HG02970 (cell line): ENCODE measurements around the gene MID1.

Experiments used
- ATAC-seq: cut with Tn5 transposase; IDR thresholded peaks from one replicate; pipeline ENCODE4 v1.9.1; 2021; ENCODE audit warnings: mild to moderate bottlenecking, moderate library complexity, moderate number of reproducible peaks; ENCODE audit not compliant: unreplicated experiment, low FRiP score

Gene MID1

GRCh38 chrX:10534611-10535010 is 85.8 kb downstream of the MID1 start:
- ATAC-seq, result no peak

- no peak for ATAC-seq
These were observed 86.6 kb downstream of the MID1 start for GRCh38 chrX:10533696-10534365.

GRCh38 chrX:10531927-10532326 is 88.5 kb downstream of the MID1 start:
- ATAC-seq, result no peak

GRCh38 chrX:10529344-10529743 is 91.0 kb downstream of the MID1 start:
- ATAC-seq, result no peak

- ATAC-seq, result no peak
These were observed 93.9 kb downstream of the MID1 start for GRCh38 chrX:10526451-10526850.

GRCh38 chrX:10525381-10526120 is 94.8 kb downstream of the MID1 start:
- no peak for ATAC-seq

- no peak for ATAC-seq
These were observed 95.8 kb downstream of the MID1 start for GRCh38 chrX:10524578-10524977.

GRCh38 chrX:10519761-10520160 is 100.6 kb downstream of the MID1 start:
- no peak for ATAC-seq

- ATAC-seq, result no peak
These were observed 101.1 kb downstream of the MID1 start for GRCh38 chrX:10519278-10519677.

- no peak for ATAC-seq
These were observed 102.3 kb downstream of the MID1 start for GRCh38 chrX:10518073-10518472.

- no peak for ATAC-seq
These were observed 103.5 kb downstream of the MID1 start for GRCh38 chrX:10516781-10517322.

- ATAC-seq, result no peak
These were observed 105.5 kb downstream of the MID1 start for GRCh38 chrX:10514891-10515290.

GRCh38 chrX:10513974-10514373 is 106.4 kb downstream of the MID1 start:
- ATAC-seq, result no peak

- no peak for ATAC-seq
These were observed 107.6 kb downstream of the MID1 start for GRCh38 chrX:10512741-10513140.

- ATAC-seq, result no peak
These were observed 108.1 kb downstream of the MID1 start for GRCh38 chrX:10512258-10512657.

- no peak for ATAC-seq
These were observed 111.0 kb downstream of the MID1 start for GRCh38 chrX:10509397-10509796.

GRCh38 chrX:10508891-10509290 is 111.5 kb downstream of the MID1 start:
- no peak for ATAC-seq

GRCh38 chrX:10507876-10508275 is 112.5 kb downstream of the MID1 start:
- no peak for ATAC-seq

- ATAC-seq, result no peak
These were observed 113.2 kb downstream of the MID1 start for GRCh38 chrX:10507181-10507580.

GRCh38 chrX:10506781-10507180 is 113.6 kb downstream of the MID1 start:
- ATAC-seq, result no peak

GRCh38 chrX:10505726-10506125 is 114.7 kb downstream of the MID1 start:
- no peak for ATAC-seq

- ATAC-seq, result no peak
These were observed 117.4 kb downstream of the MID1 start for GRCh38 chrX:10502961-10503360.
